ENCODE measurements around the gene SMAD7. TPM values are rescaled to one million over a fixed set of nuclear protein-coding genes. Genes with fewer than 3 reads are reported as not detected.

Gene SMAD7
- total and polyA plus RNA-seq, 10 of the 15 experiments (the other 5 are each of a cell fraction or from before 2014, with no cell fraction given) = 1.3 to 22.5 (median 8.0) TPM

DNA sequence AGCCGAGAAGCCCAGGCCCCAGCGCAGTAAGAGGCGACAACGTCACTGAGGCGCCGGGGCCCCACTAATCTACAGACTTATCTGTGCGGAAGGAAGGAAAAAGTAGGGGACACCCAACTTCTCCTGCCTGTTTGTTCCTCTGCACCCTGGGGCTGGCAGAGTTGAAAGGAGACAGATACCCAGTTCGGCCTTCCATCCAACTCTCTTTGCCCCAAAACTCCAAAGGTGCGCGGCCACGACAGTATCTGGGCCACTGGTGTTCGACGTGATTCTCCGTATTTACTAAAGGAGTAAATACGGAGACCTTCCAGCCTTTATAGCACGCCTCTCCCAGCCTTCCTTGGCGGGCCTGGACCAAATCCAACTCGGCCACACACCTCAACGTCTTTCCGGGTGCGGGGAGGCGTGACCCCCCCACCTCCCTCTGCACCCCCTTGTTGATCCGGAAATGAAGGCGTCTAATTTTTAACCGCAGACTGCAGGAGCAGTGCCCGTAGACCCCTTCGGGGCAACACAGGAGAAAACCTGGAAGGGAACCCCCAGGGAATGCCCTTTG is 1.6 kb downstream of the SMAD7 start (continued):
- peak; percentile 47; the same call in 1 of the 2 replicates for TF ChIP-seq TBL1XR1 (IDR thresholded peaks at IDR 0.05; ENCODE audit: low read depth, low read length)
- TF ChIP-seq, protein P1, sequence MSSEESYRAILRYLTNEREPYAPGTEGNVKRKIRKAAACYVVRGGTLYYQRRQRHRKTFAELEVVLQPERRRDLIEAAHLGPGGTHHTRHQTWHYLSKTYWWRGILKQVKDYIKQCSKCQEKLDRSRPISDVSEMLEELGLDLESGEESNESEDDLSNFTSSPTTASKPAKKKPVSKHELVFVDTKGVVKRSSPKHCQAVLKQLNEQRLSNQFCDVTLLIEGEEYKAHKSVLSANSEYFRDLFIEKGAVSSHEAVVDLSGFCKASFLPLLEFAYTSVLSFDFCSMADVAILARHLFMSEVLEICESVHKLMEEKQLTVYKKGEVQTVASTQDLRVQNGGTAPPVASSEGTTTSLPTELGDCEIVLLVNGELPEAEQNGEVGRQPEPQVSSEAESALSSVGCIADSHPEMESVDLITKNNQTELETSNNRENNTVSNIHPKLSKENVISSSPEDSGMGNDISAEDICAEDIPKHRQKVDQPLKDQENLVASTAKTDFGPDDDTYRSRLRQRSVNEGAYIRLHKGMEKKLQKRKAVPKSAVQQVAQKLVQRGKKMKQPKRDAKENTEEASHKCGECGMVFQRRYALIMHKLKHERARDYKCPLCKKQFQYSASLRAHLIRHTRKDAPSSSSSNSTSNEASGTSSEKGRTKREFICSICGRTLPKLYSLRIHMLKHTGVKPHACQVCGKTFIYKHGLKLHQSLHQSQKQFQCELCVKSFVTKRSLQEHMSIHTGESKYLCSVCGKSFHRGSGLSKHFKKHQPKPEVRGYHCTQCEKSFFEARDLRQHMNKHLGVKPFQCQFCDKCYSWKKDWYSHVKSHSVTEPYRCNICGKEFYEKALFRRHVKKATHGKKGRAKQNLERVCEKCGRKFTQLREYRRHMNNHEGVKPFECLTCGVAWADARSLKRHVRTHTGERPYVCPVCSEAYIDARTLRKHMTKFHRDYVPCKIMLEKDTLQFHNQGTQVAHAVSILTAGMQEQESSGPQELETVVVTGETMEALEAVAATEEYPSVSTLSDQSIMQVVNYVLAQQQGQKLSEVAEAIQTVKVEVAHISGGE (CRISPR knock-in tag; IDR thresholded peaks at IDR 0.05) = no peak
- TF ChIP-seq SMC3 (IDR thresholded peaks at IDR 0.05; ENCODE audit: borderline replicate concordance, low read length) = no peak
- peak; percentile 91 for TF ChIP-seq PAX5 (IDR thresholded peaks at IDR 0.05; ENCODE audit: borderline replicate concordance, low read depth, low read length)
- TF ChIP-seq SIX5 (IDR thresholded peaks at IDR 0.05; ENCODE audit: low read depth, low read length, severe bottlenecking) = no peak
- TF ChIP-seq GATAD2B (conservative IDR thresholded peaks at IDR 0.05; ENCODE audit: low read depth) = no peak
- peak; percentile 58 for TF ChIP-seq CREB1 (IDR thresholded peaks at IDR 0.05; ENCODE audit: low read depth)
- TF ChIP-seq SPI1 (IDR thresholded peaks at IDR 0.05; ENCODE audit: borderline replicate concordance, insufficient read depth, low read depth, low read length) = no peak
- TF ChIP-seq NFXL1 (IDR thresholded peaks at IDR 0.05; ENCODE audit: borderline replicate concordance) = no peak
- TF ChIP-seq MYB (IDR thresholded peaks at IDR 0.05; ENCODE audit: borderline replicate concordance, low read depth, low read length) = no peak
- TF ChIP-seq CHD1 (IDR thresholded peaks at IDR 0.05; ENCODE audit: low read depth, low read length) = 0 out of 2 replicates have a peak, but pooled peaks have one; percentile 26
